Ovary (tissue), 9 donors: ENCODE data around the gene TBC1D25. TPM values are rescaled to one million over a fixed set of nuclear protein-coding genes. Genes with fewer than 3 reads are reported as not detected.

ENCODE experiments used
- DNase-seq, 5 donors: peaks; one replicate each; pipeline ENCODE4 v3.0.0-alpha.2; 2019 to 2020
- H3K27ac ChIP-seq, 2 donors: fragments of 200-600 bp; one replicate each; pipeline versions ENCODE4 v1.5.1 to v1.8.0; 2019 to 2022
- H3K27me3 ChIP-seq: fragments of 200-600 bp; one replicate; pipeline ENCODE4 v1.8.0; 2022
- H3K36me3 ChIP-seq: fragments of 200-600 bp; sonication (generic); one replicate; pipeline ENCODE4 v1.5.1; 2019
- H3K4me1 ChIP-seq: one replicate; pipeline ENCODE4 v1.8.1; 2013; ENCODE audit warnings: mild to moderate bottlenecking, moderate library complexity; ENCODE audit not compliant: insufficient read depth
- H3K4me3 ChIP-seq: fragments of 200-600 bp; sonication (generic); one replicate; pipeline ENCODE4 v1.5.1; 2017
- H3K9me3 ChIP-seq, 2 donors: fragments of 200-600 bp in 1 of 2; sonication (generic) in 1 of 2; one replicate each; pipeline versions ENCODE4 v1.5.1 to v1.8.1; 2013 to 2019; ENCODE audit warnings: mild to moderate bottlenecking in 1 of 2, moderate library complexity in 1 of 2
- CTCF ChIP-seq, 3 donors: fragments of 450-650 bp in 2 of 3; fragments of 200-600 bp in 1 of 3; IDR thresholded peaks; one replicate each; pipeline versions ENCODE4 v1.5.1 to v1.8.0; 2016 to 2022; ENCODE audit warnings: antibody characterized with exemption in 3 of 3, mild to moderate bottlenecking in 1 of 3
- EP300 ChIP-seq: sonication (generic); formaldehyde crosslinking; IDR thresholded peaks from one replicate; pipeline ENCODE4 v1.6.1; 2017; ENCODE audit warnings: antibody characterized with exemption
- POLR2A ChIP-seq: fragments of 450-650 bp; IDR thresholded peaks from one replicate; pipeline ENCODE4 v1.6.1; 2017; ENCODE audit warnings: antibody characterized with exemption, mild to moderate bottlenecking, moderate library complexity
- whole genome bisulfite sequencing, 3 donors: extraction: QIAGEN DNeasy Blood & Tissue Kit in 1 of 3; methylation state at CpG; one replicate each; pipeline versions ENCODE4 v1.1.5 to v1.1.7; 2013 to 2017; 5-methylcytosine and 5-hydroxymethylcytosine counted together
- intact Hi-C, 4 donors: fragments of 100-400 bp; cut with DNase I; formaldehyde crosslinking; loops; one replicate each; pipeline versions ENCODE4 v1.11.0 to v1.15.1; 2022 to 2023
- polyA plus RNA-seq, 2 donors: library from polyadenylated mRNA; stranded (reverse); fragments of 200-250 nt in 1 of 2; fragments of 350-450 nt in 1 of 2; fragmentation: Illumina TruSeq in 1 of 2; extraction: RNeasy Lipid Tissue Mini Kit (QIAGEN cat#74804) in 1 of 2; gene quantifications; one replicate each; pipeline ENCODE4 v1.2.3, GENCODE V29; 2013 to 2014
- total RNA-seq, 7 donors: library from RNA; depleted of rRNA in 2 of 7; stranded (reverse); fragments of >200 nt in 2 of 7; fragmentation: NEBNext Ultra II Directional in 3 of 7; extraction: Animal tissue kit (Norgen Biotek cat#: 25700) in 3 of 7; gene quantifications; one replicate each; pipeline versions ENCODE4 v1.1.0 to v1.2.4, GENCODE V29; 2016 to 2023
- donor health status: DM: no; HTN: no; CAD: no; lungs with moderate emphysema.
- donor health status: DM: no; HTN: no; CAD: no.
- donor health status: Bipolar disorder and iron deficiency.
- donor health status: DM: yes; HTN: yes; CAD: no.
- donor health status: DM: no; HTN: no; CAD: no.
- donor health status: DM: yes; HTN: yes; CAD: no.

Gene TBC1D25
- total and polyA plus RNA-seq, 9 donors, result 8.1 to 16.0 (median 12.2) TPM

DNA sequence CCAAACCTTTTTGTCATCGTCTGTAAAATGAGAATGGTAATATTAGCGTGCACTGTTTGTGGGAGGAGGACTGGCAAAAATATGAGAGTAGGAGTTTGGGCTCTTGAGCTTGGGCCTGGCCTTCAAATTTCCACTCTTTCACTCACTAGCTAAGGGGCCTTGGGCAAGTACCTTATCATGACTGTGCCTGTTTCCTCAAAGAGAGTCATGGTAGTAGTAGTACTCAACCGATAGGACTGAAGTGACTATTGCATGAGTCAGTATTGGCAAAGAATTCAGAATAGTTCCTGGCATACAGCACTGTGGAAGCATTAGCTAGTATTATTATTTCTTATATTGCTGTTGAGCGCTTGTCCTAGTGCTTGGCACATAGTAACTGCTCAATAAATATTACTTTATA is 18.8 kb downstream of the TBC1D25 start:
- Histone ChIP-seq H3K9me3 (no peaks in the 10 kb centered on the region), H3K4me3 (no peak overlapping the region), H3K27ac (no peak overlapping the region), H3K27me3 (no peaks in the 10 kb centered on the region), H3K36me3 (no peaks in the 10 kb centered on the region), H3K4me1 (no peaks in the 10 kb centered on the region)
- TF ChIP-seq CTCF (IDR thresholded peaks at IDR 0.05) (no peak), POLR2A (no peak), EP300 (no peak)
- intact Hi-C loops, result loop anchor here in 1 of 4 donors (10.0 kb wide), 1 partner anchor 473 kb away; no protein-coding TSS in a partner anchor
- no peak for DNase-seq
- 63 to 74% (median 70%) methylated on average over 4 of the region's 4 CpGs for WGBS, 3 donors

- no peak overlapping the region for H3K4me3 ChIP-seq
- intact Hi-C loops, result loop anchor here in 1 of 4 donors (10.0 kb wide), 1 partner anchor 475 kb away; no protein-coding TSS in a partner anchor
- 92 to 94% (median 93%) methylated on average over 24 of the region's 24 CpGs for WGBS, 3 donors
- no peaks in the 10 kb centered on the region for H3K4me1 ChIP-seq
- H3K27me3 ChIP-seq, result no peaks in the 10 kb centered on the region
- no peak overlapping the region for H3K27ac ChIP-seq
- TF ChIP-seq EP300 (no peak), POLR2A (no peak), CTCF (IDR thresholded peaks at IDR 0.05) (no peak)
- peak in 1 of 5 donors; percentile 29 for DNase-seq
- H3K36me3 ChIP-seq, result no peaks in the 10 kb centered on the region
- no peaks in the 10 kb centered on the region for H3K9me3 ChIP-seq
Measured at GRCh38 chrX:48559636-48560035, 20.1 kb downstream of the TBC1D25 start.

DNA sequence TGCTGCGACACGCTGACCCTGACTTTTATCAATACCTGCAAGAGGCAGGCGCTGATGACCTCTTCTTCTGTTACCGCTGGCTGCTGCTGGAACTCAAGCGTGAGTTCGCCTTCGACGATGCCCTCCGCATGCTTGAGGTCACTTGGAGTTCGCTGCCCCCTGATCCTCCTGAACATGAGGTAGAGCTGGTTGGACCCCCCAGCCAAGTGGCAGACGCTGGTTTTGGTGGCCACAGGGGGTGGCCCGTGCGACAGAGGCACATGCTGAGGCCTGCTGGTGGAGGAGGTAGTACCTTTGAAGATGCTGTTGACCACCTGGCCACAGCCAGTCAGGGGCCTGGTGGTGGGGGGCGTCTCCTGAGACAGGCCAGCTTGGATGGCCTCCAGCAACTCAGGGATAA is 20.5 kb downstream of the TBC1D25 start:
- Histone ChIP-seq H3K4me3 (no peak overlapping the region), H3K27ac (no peak overlapping the region), H3K36me3 (no peaks in the 10 kb centered on the region), H3K4me1 (no peaks in the 10 kb centered on the region), H3K9me3 (no peaks in the 10 kb centered on the region), H3K27me3 (no peaks in the 10 kb centered on the region)
- intact Hi-C loops, result no loop called here
- WGBS, 3 donors, result 85 to 90% (median 89%) methylated on average over 14 of the region's 14 CpGs
- DNase-seq, result peak in 1 of 5 donors; percentile 21
- no peak for TF ChIP-seq POLR2A
- TF ChIP-seq CTCF (IDR thresholded peaks at IDR 0.05), result no peak
- no peak for TF ChIP-seq EP300

DNA sequence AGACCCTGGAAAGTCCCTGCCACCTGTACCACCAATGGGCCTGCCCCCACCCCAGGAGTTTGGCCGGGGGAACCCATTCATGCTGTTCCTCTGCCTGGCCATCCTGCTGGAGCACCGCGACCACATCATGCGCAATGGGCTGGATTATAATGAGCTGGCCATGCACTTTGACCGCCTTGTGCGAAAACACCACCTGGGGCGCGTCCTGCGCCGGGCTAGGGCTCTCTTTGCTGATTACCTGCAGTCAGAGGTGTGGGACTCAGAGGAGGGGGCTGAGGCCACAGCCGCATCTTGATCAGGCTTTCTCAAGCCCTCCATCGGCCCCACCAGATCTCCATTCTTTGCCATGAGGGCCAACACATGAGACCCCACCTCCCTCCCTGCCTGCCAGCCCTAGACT is 21.2 kb downstream of the TBC1D25 start:
- intact Hi-C loops, result no loop called here

More for the DNA sequence above, 21.2 kb downstream of the TBC1D25 start:
- Histone ChIP-seq H3K27ac (no peak overlapping the region), H3K36me3 (no peaks in the 10 kb centered on the region), H3K4me1 (no peaks in the 10 kb centered on the region), H3K27me3 (no peaks in the 10 kb centered on the region), H3K4me3 (no peak overlapping the region), H3K9me3 (no peaks in the 10 kb centered on the region)
- 89 to 95% (median 91%) methylated on average over 12 of the region's 12 CpGs for WGBS, 3 donors
- DNase-seq, result peak in 1 of 5 donors; percentile 28
- TF ChIP-seq CTCF (IDR thresholded peaks at IDR 0.05) (no peak), POLR2A (no peak), EP300 (no peak)
